K562 (cell line): ENCODE data around the gene INPP5K.
"Not testable (repeated sequence)": the region's sequence is repeated elsewhere in the genome, so short reads cannot be mapped to it uniquely, and the experiment has no call there.

Source experiments
- ARID3A ChIP-seq: IDR thresholded peaks from 2 replicates; pipeline ENCODE4 v1.6.1; 2012; ENCODE audit warnings: low read depth, low read length, improper control_type of control experiment, borderline replicate concordance
- ATF2 ChIP-seq: sonication (generic); formaldehyde crosslinking; IDR thresholded peaks from 2 replicates; pipeline ENCODE4 v1.8.1; 2022; ENCODE audit warnings: missing genetic modification reagents
- CTCF ChIP-seq, 3 experiments: IDR thresholded peaks in 2 of 3; conservative IDR thresholded peaks in 1 of 3; 2 replicates each; pipeline ENCODE4 v1.5.1; 2011 to 2012; ENCODE audit warnings: low read length in 3 of 3, mild to moderate bottlenecking in 3 of 3, control low read depth in 2 of 3, improper control_type of control experiment in 1 of 3, inconsistent platforms in 1 of 3, low read depth in 1 of 3, mixed read lengths in 1 of 3, moderate library complexity in 1 of 3; ENCODE audit not compliant: insufficient read depth in 2 of 3
- MAFG ChIP-seq: fragments of 450-650 bp; conservative IDR thresholded peaks from 2 replicates; pipeline ENCODE4 v1.6.1; 2016; ENCODE audit warnings: missing genetic modification characterization, missing compliant biosample characterization
- NR2C2 ChIP-seq, 2 experiments: fragments of 200-800 bp in 1 of 2; sonication (Bioruptor generic) in 1 of 2; sonication (generic) in 1 of 2; formaldehyde crosslinking in 1 of 2; IDR thresholded peaks; 2 replicates each; pipeline versions ENCODE4 v1.6.1 to v1.8.0; 2016 to 2022; ENCODE audit warnings: mild to moderate bottlenecking in 1 of 2, missing compliant biosample characterization in 1 of 2, missing genetic modification characterization in 1 of 2, missing genetic modification reagents in 1 of 2
- RNF2 ChIP-seq: sonication (generic); IDR thresholded peaks from 2 replicates; pipeline ENCODE4 v1.6.1; 2016
- TCF15 ChIP-seq: fragments of 250-450 bp; sonication (Bioruptor Pico); IDR thresholded peaks from 2 replicates; pipeline ENCODE4 v1.8.0; 2022; ENCODE audit warnings: moderate library complexity, mild to moderate bottlenecking, inconsistent platforms

GRCh38 chr17:1563471-1563785 lies 47.0 kb upstream of the INPP5K start:
- TF ChIP-seq ARID3A; MAFG; CTCF (IDR thresholded peaks at IDR 0.05 in 2 of 3, conservative IDR thresholded peaks at IDR 0.05 in 1 of 3; ENCODE audit: insufficient read depth in 2 of 3, low read depth in 1 of 3, low read length in 3 of 3); TCF15 (CRISPR knock-in tag); ATF2 (CRISPR knock-in tag); NR2C2 (CRISPR knock-in tag; IDR thresholded peaks at IDR 0.05); NR2C2 (tag; IDR thresholded peaks at IDR 0.05); RNF2: not testable (repeated sequence)
